Measurements from ENCODE around the gene TMEM72. TPM values are rescaled to one million over a fixed set of nuclear protein-coding genes. Genes with fewer than 3 reads are reported as not detected.

The TMEM72 gene
- total RNA-seq, 3 donors from 2014 or later (not counting 1 experiment from before 2014, with no cell fraction given) = not detected

DNA sequence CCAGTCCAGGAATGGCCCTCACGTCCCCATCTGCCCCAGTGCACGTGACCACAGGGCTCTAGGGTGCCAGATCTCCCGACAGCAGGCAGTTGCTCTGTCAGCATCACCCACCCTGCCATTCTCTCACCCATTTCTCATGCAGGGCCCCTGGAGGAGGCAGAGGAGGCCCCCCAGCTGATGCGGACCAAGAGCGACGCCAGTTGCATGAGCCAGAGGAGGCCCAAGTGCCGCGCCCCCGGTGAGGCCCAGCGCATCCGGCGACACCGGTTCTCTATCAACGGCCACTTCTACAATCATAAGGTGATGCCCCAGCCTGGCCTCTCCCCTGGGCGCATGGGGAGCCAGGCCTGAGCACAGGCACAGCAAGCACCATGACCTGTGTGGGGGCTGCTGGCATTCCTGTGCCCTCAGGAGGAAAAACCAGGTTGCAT lies 73.5 kb downstream of the TMEM72 start:
- DNase-seq (peak in 1 of 2 donors; percentile 7), ATAC-seq (no peak)
- H3K27me3 Mint-ChIP-seq (ENCODE audit: low read depth in 2 of 2) = no peaks in the 10 kb centered on the region
- no peaks in the 10 kb centered on the region for H3K9me3 Mint-ChIP-seq
- no peak overlapping the region for H3K4me3 Mint-ChIP-seq
- H3K9me3 ChIP-seq (ENCODE audit: control insufficient read depth, insufficient read depth, low read length) = no peaks in the 10 kb centered on the region
- H3K27ac ChIP-seq (ENCODE audit: low read length) = no peak overlapping the region
- no peak overlapping the region for H3K27ac Mint-ChIP-seq
- WGBS (ENCODE audit: insufficient coverage) = 98% methylated on average over 15 of the region's 15 CpGs
- no peak overlapping the region for H3K4me3 ChIP-seq (ENCODE audit: low read length)
- peaks cover 11% of the 10 kb centered on the region for H3K36me3 ChIP-seq (ENCODE audit: control insufficient read depth, insufficient read depth, low read length)
- intact Hi-C loops (cut with micrococcal nuclease) = no loop called here
- no peaks in the 10 kb centered on the region for H3K4me1 ChIP-seq (ENCODE audit: control insufficient read depth, insufficient read depth, low read length)
- no peaks in the 10 kb centered on the region for H3K27me3 ChIP-seq (ENCODE audit: control insufficient read depth, insufficient read depth, low read length)
- H3K36me3 Mint-ChIP-seq = peaks cover 6% of the 10 kb centered on the region
- H3K4me1 Mint-ChIP-seq = peaks cover 6 to 12% of the 10 kb centered on the region in 2 donors
- TF ChIP-seq, protein P1, sequence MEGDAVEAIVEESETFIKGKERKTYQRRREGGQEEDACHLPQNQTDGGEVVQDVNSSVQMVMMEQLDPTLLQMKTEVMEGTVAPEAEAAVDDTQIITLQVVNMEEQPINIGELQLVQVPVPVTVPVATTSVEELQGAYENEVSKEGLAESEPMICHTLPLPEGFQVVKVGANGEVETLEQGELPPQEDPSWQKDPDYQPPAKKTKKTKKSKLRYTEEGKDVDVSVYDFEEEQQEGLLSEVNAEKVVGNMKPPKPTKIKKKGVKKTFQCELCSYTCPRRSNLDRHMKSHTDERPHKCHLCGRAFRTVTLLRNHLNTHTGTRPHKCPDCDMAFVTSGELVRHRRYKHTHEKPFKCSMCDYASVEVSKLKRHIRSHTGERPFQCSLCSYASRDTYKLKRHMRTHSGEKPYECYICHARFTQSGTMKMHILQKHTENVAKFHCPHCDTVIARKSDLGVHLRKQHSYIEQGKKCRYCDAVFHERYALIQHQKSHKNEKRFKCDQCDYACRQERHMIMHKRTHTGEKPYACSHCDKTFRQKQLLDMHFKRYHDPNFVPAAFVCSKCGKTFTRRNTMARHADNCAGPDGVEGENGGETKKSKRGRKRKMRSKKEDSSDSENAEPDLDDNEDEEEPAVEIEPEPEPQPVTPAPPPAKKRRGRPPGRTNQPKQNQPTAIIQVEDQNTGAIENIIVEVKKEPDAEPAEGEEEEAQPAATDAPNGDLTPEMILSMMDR (IDR thresholded peaks at IDR 0.05) = no peak

DNA sequence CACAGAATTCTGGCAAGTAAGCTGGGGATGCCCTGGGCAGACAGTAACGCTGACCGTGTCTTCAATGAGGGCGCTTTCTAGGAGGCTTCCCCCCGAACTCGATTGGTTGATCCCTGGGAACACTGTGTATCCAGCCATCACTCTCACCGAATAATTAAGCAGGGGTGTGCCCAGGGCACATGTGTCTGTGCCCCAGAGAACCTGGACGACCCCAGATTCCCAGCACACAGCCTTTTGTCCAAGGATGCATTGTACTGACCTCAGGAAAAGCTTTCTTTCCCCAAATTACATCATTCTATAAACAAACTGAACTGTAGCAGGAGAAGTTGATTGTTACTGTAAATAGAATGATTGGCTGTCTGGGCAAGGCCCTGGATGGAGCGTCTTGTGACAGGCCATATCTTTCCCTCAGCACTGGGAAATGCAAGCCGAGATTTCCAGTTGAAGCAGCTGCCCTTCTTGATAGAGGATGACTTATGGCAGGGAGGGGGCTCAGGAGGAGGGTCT lies 74.1 kb downstream of the TMEM72 start:
- Mint-ChIP-seq H3K4me1 (peaks cover 6 to 12% of the 10 kb centered on the region in 2 donors), H3K9me3 (no peaks in the 10 kb centered on the region), H3K4me3 (no peak overlapping the region), H3K36me3 (peaks cover 6% of the 10 kb centered on the region), H3K27ac (no peak overlapping the region), H3K27me3 (ENCODE audit: low read depth in 2 of 2) (no peaks in the 10 kb centered on the region)
- TF ChIP-seq, protein P1 (IDR thresholded peaks at IDR 0.05) = no peak
- no peaks in the 10 kb centered on the region for H3K9me3 ChIP-seq (ENCODE audit: control insufficient read depth, insufficient read depth, low read length)
- DNase-seq = peak in 1 of 2 donors; percentile 1
- no peak for ATAC-seq
- H3K27ac ChIP-seq (ENCODE audit: low read length) = no peak overlapping the region
- intact Hi-C loops (cut with micrococcal nuclease) = no loop called here
- no peaks in the 10 kb centered on the region for H3K27me3 ChIP-seq (ENCODE audit: control insufficient read depth, insufficient read depth, low read length)
- no peak overlapping the region for H3K4me3 ChIP-seq (ENCODE audit: low read length)
- 89% methylated on average over 9 of the region's 9 CpGs for whole genome bisulfite sequencing (ENCODE audit: insufficient coverage)
- H3K4me1 ChIP-seq (ENCODE audit: control insufficient read depth, insufficient read depth, low read length) = no peaks in the 10 kb centered on the region
- H3K36me3 ChIP-seq (ENCODE audit: control insufficient read depth, insufficient read depth, low read length) = peaks cover 13% of the 10 kb centered on the region

DNA sequence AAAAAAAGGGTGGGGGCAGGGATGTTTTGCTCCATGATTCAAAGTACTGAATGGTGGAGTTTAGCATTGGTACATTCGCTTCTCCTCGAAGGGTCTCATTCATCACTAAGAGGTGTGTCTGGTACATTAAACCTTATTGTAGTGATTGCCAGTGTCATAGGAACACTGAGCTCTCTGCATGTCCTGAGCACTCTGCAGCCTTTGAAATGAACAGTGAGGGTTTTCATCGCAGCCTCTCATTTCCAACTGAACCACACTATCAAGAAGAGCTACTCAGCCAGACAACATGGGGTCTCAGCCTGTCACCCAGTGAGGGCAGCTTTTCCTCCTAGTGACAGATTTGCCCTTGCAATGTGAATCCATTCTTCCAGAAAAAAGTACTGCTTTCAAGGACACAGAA lies 75.0 kb downstream of the TMEM72 start:
- Mint-ChIP-seq H3K27me3 (ENCODE audit: low read depth in 2 of 2) (no peaks in the 10 kb centered on the region), H3K9me3 (no peaks in the 10 kb centered on the region), H3K27ac (no peak overlapping the region), H3K36me3 (peaks cover 6% of the 10 kb centered on the region), H3K4me3 (no peak overlapping the region), H3K4me1 (peaks cover 0 to 4% of the 10 kb centered on the region in 2 donors)
- Histone ChIP-seq H3K4me1 (ENCODE audit: control insufficient read depth, insufficient read depth, low read length) (no peaks in the 10 kb centered on the region), H3K27me3 (ENCODE audit: control insufficient read depth, insufficient read depth, low read length) (no peaks in the 10 kb centered on the region), H3K27ac (ENCODE audit: low read length) (no peak overlapping the region), H3K4me3 (ENCODE audit: low read length) (no peak overlapping the region), H3K36me3 (ENCODE audit: control insufficient read depth, insufficient read depth, low read length) (peaks cover 14% of the 10 kb centered on the region), H3K9me3 (ENCODE audit: control insufficient read depth, insufficient read depth, low read length) (no peaks in the 10 kb centered on the region)
- TF ChIP-seq, protein P1 (IDR thresholded peaks at IDR 0.05) = no peak
- WGBS (ENCODE audit: insufficient coverage) = 95% methylated on average over 3 of the region's 3 CpGs
- DNase-seq (peak in 1 of 2 donors; percentile 1), ATAC-seq (no peak)
- intact Hi-C loops (cut with micrococcal nuclease) = no loop called here

Other genes with a start within 250 kb of the TMEM72 start
- gene RASSF4, start 48.5 kb downstream of the TMEM72 start, total RNA-seq = 100 to 1,000 TPM in 2 of 3 donors, 10 to 100 TPM in 1; 99.8 to 116 (median 104) TPM
- gene DEPP1, start 67.5 kb downstream of the TMEM72 start, total RNA-seq = not detected
- 10 to 100 TPM; 24.2 to 31.8 (median 25.0) TPM for gene ZNF22, start 89.6 kb downstream of the TMEM72 start, total RNA-seq